NCI-H2107 (cell line): ENCODE measurements around the gene NXPH3.

Experiments
- DNase-seq: peaks from one replicate; lab custom pipeline; 2025; lab: John Stamatoyannopoulos, UW

NXPH3 gene

GRCh38 chr17:49576088-49576916 is 631 bp downstream of the NXPH3 start:
- no peak for DNase-seq

GRCh38 chr17:49576917-49577649 is 1.4 kb downstream of the NXPH3 start:
- no peak for DNase-seq

DNA sequence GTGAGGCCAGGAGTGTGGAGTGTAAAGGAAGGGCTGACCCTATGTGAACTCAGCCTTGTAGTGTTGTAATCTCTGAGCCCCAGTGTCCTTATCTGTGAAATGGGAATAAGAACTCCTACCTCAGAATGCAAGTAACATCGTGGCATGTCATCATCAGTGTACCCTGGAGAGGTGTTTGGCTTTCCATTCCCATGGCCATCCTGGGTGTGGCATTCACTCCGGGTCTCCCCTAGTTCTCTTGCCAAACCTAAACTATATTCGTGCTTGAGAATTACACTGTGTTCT is 1.9 kb downstream of the NXPH3 start:
- no peak for DNase-seq

DNA sequence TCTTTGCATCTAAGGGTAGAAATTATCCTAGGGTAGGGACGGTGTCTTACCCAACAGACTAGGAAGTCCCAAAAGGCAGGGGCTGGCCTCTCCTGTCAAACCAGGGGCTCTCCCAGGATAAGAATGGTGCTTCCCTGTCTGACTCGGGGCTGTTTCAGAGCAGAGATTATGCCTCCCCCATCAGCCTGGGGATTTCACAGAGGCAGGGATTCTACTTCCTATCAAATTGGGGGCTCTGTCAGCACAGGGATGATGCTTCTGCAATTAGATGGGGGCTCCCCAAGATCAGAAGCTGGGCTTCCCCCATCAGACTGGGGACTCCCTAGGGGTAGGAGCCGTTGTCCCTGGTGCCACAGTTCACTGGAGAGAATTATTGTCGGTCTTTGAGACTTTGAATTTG is 2.3 kb downstream of the NXPH3 start:
- no peak for DNase-seq

GRCh38 chr17:49578414-49578813 is 2.7 kb downstream of the NXPH3 start:
- no peak for DNase-seq

DNA sequence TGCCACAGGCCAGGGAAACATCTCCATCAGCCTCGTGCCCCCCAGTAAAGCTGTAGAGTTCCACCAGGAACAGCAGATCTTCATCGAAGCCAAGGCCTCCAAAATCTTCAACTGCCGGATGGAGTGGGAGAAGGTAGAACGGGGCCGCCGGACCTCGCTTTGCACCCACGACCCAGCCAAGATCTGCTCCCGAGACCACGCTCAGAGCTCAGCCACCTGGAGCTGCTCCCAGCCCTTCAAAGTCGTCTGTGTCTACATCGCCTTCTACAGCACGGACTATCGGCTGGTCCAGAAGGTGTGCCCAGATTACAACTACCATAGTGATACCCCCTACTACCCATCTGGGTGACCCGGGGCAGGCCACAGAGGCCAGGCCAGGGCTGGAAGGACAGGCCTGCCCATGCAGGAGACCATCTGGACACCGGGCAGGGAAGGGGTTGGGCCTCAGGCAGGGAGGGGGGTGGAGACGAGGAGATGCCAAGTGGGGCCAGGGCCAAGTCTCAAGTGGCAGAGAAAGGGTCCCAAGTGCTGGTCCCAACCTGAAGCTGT is 3.4 kb downstream of the NXPH3 start:
- DNase-seq: no peak

GRCh38 chr17:49579522-49579921 is 3.9 kb downstream of the NXPH3 start:
- DNase-seq: no peak

GRCh38 chr17:49580055-49580721 is 4.5 kb downstream of the NXPH3 start:
- no peak for DNase-seq

DNA sequence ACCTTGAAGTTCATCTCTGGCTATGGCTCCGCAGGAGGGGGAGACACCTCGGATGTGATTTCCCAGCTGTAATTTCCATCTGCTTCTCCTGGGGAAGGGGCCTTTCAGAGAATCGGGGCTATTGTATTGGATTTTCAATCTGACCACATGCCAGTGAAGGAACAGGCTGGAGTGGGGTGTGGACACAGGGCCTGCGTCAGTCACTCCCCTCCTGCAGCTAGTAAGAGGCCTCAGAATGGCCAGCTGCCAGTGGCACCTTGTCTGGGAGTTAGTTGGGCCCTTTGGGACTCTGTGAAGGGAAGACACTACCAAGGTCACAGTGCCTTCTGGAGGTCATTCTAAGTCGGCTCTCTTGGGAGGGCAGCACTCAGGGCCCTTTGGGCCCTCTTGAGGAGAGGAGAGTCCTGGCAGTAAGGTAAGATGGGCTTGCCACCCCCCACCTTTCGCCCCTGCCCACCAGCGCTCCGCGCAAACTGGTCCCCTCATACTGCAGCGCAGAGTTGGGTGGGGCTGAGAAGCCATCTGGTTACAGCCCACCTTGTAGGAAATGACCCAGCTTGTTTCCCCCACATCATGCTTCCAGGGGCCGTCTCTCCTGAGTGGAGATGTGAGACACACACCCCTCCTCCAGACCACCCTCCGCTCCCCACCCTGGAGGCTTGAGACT is 5.4 kb downstream of the NXPH3 start:
- no peak for DNase-seq

GRCh38 chr17:49581648-49581998 is 6.0 kb downstream of the NXPH3 start:
- no peak for DNase-seq

- DNase-seq: no peak
Observed at GRCh38 chr17:49582055-49582722, 6.5 kb downstream of the NXPH3 start.

DNA sequence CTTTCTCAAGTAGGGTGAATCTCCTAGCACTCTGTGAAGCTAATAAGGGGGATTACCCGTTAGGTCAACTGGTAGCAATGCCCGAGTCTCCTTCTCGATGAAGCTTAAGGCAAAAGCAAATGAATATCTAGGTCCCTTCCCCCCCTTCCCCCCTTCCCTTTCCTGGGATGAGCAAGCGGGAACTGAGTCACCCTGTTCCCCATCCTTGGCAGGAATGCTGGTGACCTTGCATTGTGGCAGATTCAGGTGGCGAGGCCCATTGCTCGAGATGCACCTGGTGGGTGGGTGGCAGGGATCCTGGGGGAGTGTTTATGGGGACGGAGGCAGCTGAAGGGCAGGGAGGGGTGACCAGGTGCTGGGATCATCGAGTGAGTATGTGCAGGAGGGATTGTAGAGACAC is 7.1 kb downstream of the NXPH3 start:
- DNase-seq: no peak

- no peak for DNase-seq
Observed at GRCh38 chr17:49583226-49583625, 7.6 kb downstream of the NXPH3 start.

GRCh38 chr17:49583889-49584288 is 8.2 kb downstream of the NXPH3 start:
- no peak for DNase-seq

DNA sequence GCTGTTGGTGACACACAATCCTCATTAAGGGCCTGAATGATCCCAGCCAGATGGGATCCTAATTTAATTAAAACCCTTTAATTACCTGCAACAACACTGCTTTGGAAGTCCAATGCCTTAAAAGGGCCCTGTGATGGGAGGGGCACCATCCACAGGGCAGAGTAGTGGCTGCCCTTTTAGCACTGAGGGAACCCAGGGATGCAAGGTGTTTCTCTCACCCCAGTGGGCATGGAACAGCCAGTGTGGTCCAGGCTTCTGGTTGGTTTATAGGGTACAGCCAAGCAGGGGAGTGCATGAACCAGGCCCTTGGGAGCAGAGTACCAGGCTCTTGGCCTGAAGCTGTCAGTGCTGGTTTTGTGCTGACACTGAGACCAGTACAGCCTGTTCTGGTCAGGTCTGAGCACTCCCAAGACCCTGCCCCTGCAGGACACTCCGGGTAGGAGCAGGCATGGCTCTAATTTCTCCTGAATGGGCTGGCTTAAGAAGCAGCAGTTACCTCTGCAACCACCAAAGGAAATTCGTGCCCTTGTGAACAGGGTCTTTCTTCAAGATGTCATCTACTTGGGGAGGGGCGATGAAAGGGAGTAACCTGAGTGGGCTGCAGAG is 9.9 kb downstream of the NXPH3 start:
- no peak for DNase-seq

DNA sequence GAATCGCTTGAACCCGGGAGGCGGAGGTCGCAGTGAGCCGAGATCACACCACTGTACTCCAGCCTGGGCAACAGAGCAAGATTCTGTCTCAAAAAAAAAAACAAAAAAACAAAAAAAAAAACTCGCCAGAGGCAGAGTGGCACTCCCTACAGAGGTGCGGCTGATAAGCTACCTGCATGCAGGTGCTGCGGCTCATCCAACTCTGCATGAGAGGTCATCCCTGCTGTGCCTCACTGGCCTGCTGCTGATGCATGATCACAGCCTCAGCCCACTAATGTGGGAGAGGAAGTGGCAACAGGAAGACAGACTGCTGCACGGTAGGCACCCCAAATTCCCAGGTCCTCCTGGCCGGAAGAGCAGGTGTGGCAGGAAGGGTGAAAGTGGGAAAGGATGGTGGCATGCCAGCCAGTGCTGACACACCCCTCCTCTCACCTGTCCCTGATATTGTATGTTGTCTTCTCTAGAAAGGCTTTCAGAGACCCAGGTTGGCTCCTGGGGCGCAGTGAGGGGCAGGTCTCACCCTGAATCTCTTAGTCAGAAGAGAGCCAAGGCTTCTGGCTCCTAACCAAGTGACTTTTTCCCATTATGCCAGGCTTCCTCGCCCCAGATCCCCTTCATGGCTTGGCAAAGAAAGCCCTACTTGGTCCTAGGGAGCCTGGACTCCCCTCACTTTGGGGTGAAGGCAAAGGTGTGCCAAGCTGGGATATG is 11.8 kb downstream of the NXPH3 start:
- no peak for DNase-seq

GRCh38 chr17:49588312-49588711 is 12.6 kb downstream of the NXPH3 start:
- no peak for DNase-seq

GRCh38 chr17:49588726-49589576 is 13.3 kb downstream of the NXPH3 start:
- no peak for DNase-seq

- no peak for DNase-seq
Observed at GRCh38 chr17:49589577-49589927, 13.9 kb downstream of the NXPH3 start.

DNA sequence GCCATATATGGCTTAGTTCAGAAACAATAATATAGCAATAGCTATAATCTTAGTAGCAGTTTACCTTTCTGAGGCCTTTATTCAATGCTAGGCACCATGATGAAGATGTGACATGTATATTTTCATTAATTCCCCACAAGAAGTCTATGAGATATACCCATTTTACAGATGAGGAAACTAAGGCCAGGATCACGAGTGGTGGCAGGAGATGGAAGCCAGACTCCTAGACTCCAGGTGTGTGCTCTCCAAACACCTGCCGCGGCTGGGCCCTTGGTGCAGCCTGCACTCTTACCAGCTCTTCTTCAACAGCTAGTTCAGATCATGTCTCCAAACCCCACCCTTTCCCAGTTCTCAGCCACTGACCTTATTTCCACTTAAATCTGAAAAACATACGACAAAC is 15.2 kb downstream of the NXPH3 start:
- DNase-seq: no peak
